Fibroblast of the aortic adventitia (primary cell): ENCODE measurements around the gene RPL34. TPM values are rescaled to one million over a fixed set of nuclear protein-coding genes. Genes with fewer than 3 reads are reported as not detected.

Experiments used
- DNase-seq: peaks from one replicate; pipeline ENCODE4 v3.0.0-alpha.2; 2010; ENCODE audit warnings: low read depth
- H3K4me3 ChIP-seq: 2 replicates; pipeline ENCODE4 v1.5.1; 2011; ENCODE audit warnings: low read depth, mild to moderate bottlenecking, control low read depth, low read length, moderate library complexity
- total RNA-seq: library from RNA; depleted of rRNA; stranded (reverse); fragments of >200 nt; gene quantifications from 2 replicates; pipeline ENCODE4 v1.2.3, GENCODE V29; 2012; ENCODE audit warnings: low replicate concordance
- TF ChIP-seq, protein P1 (sequence below): IDR thresholded peaks from 2 replicates; pipeline ENCODE4 v1.5.1; 2011; ENCODE audit warnings: mild to moderate bottlenecking, low read length, control low read depth, inconsistent platforms; ENCODE audit not compliant: insufficient read depth

RPL34 gene
- total RNA-seq, 1 donor, result 1,226 TPM

DNA sequence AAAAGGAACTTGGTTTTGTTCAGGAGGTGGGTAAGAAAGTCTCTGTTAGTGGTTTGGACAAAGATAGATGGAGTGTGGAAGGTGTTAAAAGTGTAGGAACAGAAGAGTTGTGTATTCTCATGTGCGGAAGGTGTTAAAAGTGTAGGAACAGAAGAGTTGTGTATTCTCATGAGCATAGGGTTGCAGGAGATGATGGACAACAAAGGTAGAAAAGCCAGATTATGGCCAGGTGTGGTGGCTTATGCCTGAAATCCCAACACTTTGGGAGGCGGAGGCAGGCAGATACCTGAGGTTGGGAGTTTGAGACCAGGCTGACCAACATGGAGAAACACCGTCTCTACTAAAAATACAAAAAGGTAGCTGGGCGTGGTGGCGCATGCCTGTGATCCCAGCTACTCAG, 2.5 kb downstream of the RPL34 start:
- TF ChIP-seq, protein P1, sequence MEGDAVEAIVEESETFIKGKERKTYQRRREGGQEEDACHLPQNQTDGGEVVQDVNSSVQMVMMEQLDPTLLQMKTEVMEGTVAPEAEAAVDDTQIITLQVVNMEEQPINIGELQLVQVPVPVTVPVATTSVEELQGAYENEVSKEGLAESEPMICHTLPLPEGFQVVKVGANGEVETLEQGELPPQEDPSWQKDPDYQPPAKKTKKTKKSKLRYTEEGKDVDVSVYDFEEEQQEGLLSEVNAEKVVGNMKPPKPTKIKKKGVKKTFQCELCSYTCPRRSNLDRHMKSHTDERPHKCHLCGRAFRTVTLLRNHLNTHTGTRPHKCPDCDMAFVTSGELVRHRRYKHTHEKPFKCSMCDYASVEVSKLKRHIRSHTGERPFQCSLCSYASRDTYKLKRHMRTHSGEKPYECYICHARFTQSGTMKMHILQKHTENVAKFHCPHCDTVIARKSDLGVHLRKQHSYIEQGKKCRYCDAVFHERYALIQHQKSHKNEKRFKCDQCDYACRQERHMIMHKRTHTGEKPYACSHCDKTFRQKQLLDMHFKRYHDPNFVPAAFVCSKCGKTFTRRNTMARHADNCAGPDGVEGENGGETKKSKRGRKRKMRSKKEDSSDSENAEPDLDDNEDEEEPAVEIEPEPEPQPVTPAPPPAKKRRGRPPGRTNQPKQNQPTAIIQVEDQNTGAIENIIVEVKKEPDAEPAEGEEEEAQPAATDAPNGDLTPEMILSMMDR, result no peak
- peak overlapping the region; percentile 22 for H3K4me3 ChIP-seq
- no peak for DNase-seq

DNA sequence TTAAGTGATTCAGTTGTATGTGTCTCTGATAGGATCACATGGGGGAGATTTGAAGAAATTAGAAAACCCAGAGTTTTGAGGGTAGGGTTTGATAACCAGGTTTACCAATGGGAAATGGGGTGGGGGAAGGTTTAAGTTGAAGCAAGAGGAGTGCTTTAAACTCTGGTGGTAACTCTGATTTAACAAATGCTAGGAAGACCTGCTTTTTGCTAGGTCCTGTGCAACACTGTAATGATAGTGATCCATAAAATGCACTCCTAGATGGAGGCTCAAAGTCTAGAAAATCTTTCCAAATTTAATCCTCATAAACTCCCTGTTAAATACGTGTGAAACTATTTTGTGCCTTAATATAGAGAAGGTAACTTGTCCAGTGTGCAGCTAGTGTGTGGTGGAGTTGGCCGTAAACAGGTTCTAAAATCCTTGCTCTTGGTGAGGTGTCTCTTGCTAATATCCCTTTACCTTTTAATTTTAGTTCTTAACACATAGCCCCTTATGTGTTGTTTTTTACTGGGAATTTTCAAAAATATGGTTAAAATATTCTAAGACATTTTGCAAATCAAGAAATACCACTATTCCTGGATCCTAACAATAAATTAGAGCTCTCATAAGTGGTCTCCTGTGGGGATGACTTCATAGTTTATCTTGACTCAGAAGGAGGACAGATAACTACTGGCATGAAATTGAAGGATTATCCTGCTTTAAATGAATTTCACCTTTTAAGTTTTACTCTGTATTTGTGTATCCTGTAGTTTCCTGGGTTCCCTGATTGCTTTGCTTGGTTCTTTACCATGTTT, 4.1 kb downstream of the RPL34 start:
- TF ChIP-seq, protein P1, result no peak
- no peak overlapping the region for H3K4me3 ChIP-seq
- DNase-seq, result no peak

DNA sequence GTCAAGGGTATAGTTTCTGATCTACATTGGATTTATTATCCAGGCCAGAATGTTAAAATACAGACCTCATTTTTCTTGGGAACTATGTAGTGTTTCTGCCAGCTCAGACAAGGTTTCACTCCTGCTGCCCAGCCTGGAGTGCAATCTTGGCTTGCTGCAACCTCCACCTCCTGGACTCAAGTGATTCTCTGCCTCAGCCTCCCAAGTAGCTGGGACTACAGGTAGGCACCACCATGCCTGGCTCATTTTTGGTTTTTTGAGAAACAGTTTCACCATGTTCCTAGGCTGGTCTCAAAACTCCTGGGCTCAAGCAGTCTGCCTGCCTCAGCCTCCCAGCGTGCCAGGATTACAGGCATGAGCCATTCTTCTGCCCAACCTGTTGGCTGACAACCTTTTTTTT, 5.7 kb downstream of the RPL34 start:
- TF ChIP-seq, protein P1, result no peak
- no peak for DNase-seq

DNA sequence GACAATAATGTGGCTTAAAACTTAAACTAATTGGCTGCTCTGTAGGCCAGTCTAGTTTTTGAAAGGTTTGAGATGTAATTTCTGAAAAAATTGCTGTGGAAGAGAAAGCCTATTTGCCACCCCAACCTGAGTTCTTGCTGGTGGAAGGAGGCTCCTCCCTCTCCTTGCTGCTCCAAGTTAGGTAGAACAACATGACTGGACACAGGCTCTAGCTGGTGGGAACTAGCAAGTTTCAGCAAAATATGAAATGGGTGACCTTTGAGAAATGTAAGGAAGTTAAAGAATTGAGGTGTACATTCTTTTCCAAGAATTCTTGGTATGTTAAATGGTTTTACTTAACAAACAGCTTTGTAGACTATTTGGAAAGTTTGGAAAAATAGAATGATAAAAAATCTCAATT, 8.0 kb downstream of the RPL34 start:
- peak; percentile 30 for DNase-seq
- TF ChIP-seq, protein P1, result no peak
- no peak overlapping the region for H3K4me3 ChIP-seq

More for the DNA sequence above, 5.7 kb downstream of the RPL34 start:
- no peak overlapping the region for H3K4me3 ChIP-seq

DNA sequence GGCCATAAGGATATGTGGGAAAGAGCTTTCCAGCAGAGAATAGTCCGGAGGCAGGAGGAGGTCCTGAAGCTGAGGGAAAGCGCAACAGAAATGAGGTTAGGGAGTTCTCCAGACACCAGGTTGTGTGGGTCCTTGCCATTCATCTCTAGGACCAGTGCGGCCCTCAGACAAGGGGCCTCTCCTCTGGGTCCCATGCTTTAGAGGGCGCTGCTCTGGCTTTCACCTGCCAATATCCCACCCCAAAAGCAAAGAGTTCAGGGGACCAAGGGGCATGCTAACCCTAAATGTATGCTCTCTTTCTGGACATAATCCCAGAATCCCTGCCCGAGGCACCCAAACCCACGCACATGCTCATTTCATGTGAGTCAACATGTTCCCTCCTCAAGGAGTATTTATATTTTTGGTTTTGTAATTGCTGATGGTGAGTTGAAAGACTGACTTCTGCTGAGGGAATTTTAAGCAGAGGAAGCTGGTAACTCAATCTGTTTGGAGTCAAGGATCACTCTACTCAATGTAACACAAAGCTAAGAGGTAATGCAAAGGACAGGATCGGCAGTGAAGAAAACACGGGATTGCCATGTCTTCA, 14.8 kb downstream of the RPL34 start:
- no peak for DNase-seq
- H3K4me3 ChIP-seq, result no peak overlapping the region
- TF ChIP-seq, protein P1, result no peak

DNA sequence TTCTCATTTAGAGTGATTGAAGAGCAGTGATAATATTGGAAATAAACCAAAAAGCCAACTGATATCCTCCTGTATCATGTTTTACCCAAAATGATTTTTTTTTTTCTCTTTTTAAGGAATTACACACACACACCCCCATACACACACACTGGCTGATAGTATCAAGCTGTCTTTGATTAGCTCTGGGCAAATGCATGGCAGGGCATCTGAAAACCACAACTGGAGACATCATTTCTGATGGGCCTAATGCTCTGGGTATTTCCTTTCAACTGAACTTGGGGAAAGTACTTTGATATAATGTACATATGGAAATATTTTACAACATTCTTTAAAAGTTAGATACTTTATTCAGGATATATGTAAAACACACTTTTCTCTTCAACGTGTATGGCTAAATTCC, 15.9 kb downstream of the RPL34 start:
- no peak overlapping the region for H3K4me3 ChIP-seq
- DNase-seq, result no peak
- TF ChIP-seq, protein P1, result no peak
